ENCODE measurements around the gene MAPK8. TPM values are rescaled to one million over a fixed set of nuclear protein-coding genes. Genes with fewer than 3 reads are reported as not detected.

MAPK8 gene
- polyA plus RNA-seq, 4 donors, result 12.4 to 41.2 (median 22.3) TPM

DNA sequence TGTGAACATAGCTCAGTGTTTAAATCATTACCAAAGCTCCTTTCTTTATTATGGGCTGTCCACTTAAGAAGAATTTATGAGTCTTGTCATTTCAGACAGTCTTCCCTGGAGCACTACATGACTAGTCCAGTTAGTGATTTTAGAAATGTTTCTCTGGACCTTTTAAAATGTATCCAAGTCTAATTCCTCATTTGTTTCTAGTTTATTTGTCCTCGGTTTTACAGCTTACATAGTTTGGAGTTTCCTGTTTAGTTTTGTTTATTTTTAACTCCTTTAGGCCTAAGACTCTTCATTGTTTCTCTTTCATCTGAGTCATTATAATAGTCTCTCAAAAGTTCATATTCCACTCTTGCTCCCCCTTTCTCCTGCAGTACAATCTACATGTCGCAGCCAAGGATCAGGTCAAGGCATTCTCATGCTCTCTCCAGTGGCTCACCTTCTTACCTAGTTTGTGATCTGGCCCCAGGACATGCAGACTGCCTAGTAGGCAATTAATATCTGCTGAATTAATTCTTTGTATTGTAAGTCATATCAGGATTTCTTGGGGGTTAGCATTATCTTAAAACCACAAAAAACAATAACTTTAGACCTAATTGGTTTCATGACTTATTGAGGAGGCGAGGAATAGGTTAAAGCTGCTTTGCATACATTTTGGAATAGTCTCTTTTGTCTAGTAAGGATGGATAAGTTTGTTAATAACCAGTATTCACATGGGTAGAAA lies 93.8 kb downstream of the MAPK8 start:
- no peaks in the 10 kb centered on the region for H3K27me3 ChIP-seq (ENCODE audit: control insufficient read depth in 3 of 3, insufficient read depth in 3 of 3, low read length in 3 of 3)
- 54 to 60% (median 59%) methylated on average over 3 of the region's 3 CpGs for WGBS, 3 donors
- DNase-seq, result no peak

GRCh38 chr10:48400850-48401220 lies 94.4 kb downstream of the MAPK8 start:
- no peaks in the 10 kb centered on the region for H3K27me3 ChIP-seq (ENCODE audit: control insufficient read depth in 3 of 3, insufficient read depth in 3 of 3, low read length in 3 of 3)
- 93 to 100% (median 93%) methylated on average over 1 of the region's 1 CpG for WGBS, 3 donors
- DNase-seq (no peak), FAIRE-seq (no peak)
- H3K9me3 ChIP-seq (ENCODE audit: control insufficient read depth in 2 of 2, insufficient read depth in 1 of 2, low read depth in 1 of 2, low read length in 1 of 2), result no peaks in the 10 kb centered on the region
- no peak overlapping the region for H3K4me3 ChIP-seq (ENCODE audit: low read depth in 1 of 3, low read length in 3 of 3)
- H3K4me1 ChIP-seq (ENCODE audit: control insufficient read depth in 3 of 3, insufficient read depth in 2 of 3, low read depth in 1 of 3, low read length in 2 of 3), result no peaks in the 10 kb centered on the region
- H3K27ac ChIP-seq (ENCODE audit: low read depth in 1 of 3, low read length in 2 of 3), result no peak overlapping the region
- no peaks in the 10 kb centered on the region for H3K36me3 ChIP-seq (ENCODE audit: control insufficient read depth in 3 of 3, insufficient read depth in 2 of 3, low read depth in 1 of 3, low read length in 3 of 3)

More for the DNA sequence above, 93.8 kb downstream of the MAPK8 start:
- H3K27ac ChIP-seq (ENCODE audit: low read depth in 1 of 3, low read length in 2 of 3), result no peak overlapping the region
- no peaks in the 10 kb centered on the region for H3K4me1 ChIP-seq (ENCODE audit: control insufficient read depth in 3 of 3, insufficient read depth in 2 of 3, low read depth in 1 of 3, low read length in 2 of 3)
- H3K4me3 ChIP-seq (ENCODE audit: low read depth in 1 of 3, low read length in 3 of 3), result no peak overlapping the region
- no peaks in the 10 kb centered on the region for H3K36me3 ChIP-seq (ENCODE audit: control insufficient read depth in 3 of 3, insufficient read depth in 2 of 3, low read depth in 1 of 3, low read length in 3 of 3)
- no peaks in the 10 kb centered on the region for H3K9me3 ChIP-seq (ENCODE audit: control insufficient read depth in 2 of 2, insufficient read depth in 1 of 2, low read depth in 1 of 2, low read length in 1 of 2)
- no peak for FAIRE-seq

DNA sequence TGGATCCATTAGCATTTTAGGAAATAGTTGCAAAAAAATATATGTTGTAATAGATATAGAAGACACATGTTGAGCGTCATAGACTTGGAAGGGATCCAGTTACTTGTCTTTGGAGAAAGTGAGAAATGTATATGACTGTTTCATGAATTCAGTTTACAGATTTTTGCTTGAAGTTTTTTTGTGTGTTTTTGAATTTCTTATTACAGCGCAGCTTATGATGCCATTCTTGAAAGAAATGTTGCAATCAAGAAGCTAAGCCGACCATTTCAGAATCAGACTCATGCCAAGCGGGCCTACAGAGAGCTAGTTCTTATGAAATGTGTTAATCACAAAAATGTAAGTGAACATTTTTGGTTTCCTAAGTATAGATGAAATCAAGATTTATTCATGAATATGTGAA lies 98.2 kb downstream of the MAPK8 start:
- WGBS, 3 donors, result 92 to 98% (median 97%) methylated on average over 4 of the region's 4 CpGs
- no peaks in the 10 kb centered on the region for H3K9me3 ChIP-seq (ENCODE audit: control insufficient read depth in 2 of 2, insufficient read depth in 1 of 2, low read depth in 1 of 2, low read length in 1 of 2)
- no peaks in the 10 kb centered on the region for H3K36me3 ChIP-seq (ENCODE audit: control insufficient read depth in 3 of 3, insufficient read depth in 2 of 3, low read depth in 1 of 3, low read length in 3 of 3)
- H3K27me3 ChIP-seq (ENCODE audit: control insufficient read depth in 3 of 3, insufficient read depth in 3 of 3, low read length in 3 of 3), result no peaks in the 10 kb centered on the region
- H3K4me1 ChIP-seq (ENCODE audit: control insufficient read depth in 3 of 3, insufficient read depth in 2 of 3, low read depth in 1 of 3, low read length in 2 of 3), result no peaks in the 10 kb centered on the region
- DNase-seq (no peak), FAIRE-seq (no peak)
- H3K27ac ChIP-seq (ENCODE audit: low read depth in 1 of 3, low read length in 2 of 3), result no peak overlapping the region
- no peak overlapping the region for H3K4me3 ChIP-seq (ENCODE audit: low read depth in 1 of 3, low read length in 3 of 3)

DNA sequence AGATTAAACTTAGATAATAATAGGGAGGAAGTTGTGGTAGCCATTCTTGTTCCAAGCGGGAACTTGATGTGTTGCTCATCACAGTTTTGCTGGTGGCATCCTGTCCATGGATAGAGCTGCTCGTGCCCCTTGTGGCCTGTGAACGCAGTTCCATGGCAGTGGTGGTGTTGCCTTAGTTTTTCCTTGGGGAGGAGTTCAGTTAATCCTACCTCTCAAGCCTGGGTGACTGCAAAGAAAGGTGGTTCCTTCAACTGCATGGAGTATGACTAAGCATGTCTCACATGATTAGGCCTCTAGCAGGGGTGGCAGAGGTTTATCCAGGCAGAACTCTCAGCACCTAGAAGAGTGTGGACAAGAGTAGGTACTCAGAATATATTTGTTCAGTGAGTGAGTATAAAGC lies 99.7 kb downstream of the MAPK8 start:
- Histone ChIP-seq H3K4me3 (ENCODE audit: low read depth in 1 of 3, low read length in 3 of 3) (no peak overlapping the region), H3K27ac (ENCODE audit: low read depth in 1 of 3, low read length in 2 of 3) (no peak overlapping the region), H3K36me3 (ENCODE audit: control insufficient read depth in 3 of 3, insufficient read depth in 2 of 3, low read depth in 1 of 3, low read length in 3 of 3) (peaks cover 0 to 2% (median 0%) of the 10 kb centered on the region in 3 donors), H3K27me3 (ENCODE audit: control insufficient read depth in 3 of 3, insufficient read depth in 3 of 3, low read length in 3 of 3) (no peaks in the 10 kb centered on the region), H3K4me1 (ENCODE audit: control insufficient read depth in 3 of 3, insufficient read depth in 2 of 3, low read depth in 1 of 3, low read length in 2 of 3) (no peaks in the 10 kb centered on the region), H3K9me3 (ENCODE audit: control insufficient read depth in 2 of 2, insufficient read depth in 1 of 2, low read depth in 1 of 2, low read length in 1 of 2) (no peaks in the 10 kb centered on the region)
- no peak for DNase-seq
- WGBS, 3 donors, result 66 to 97% (median 77%) methylated on average over 3 of the region's 3 CpGs
- no peak for FAIRE-seq

GRCh38 chr10:48406658-48407057 lies 100.2 kb downstream of the MAPK8 start:
- FAIRE-seq, result no peak
- H3K27me3 ChIP-seq (ENCODE audit: control insufficient read depth in 3 of 3, insufficient read depth in 3 of 3, low read length in 3 of 3), result no peaks in the 10 kb centered on the region
- H3K4me3 ChIP-seq (ENCODE audit: low read depth in 1 of 3, low read length in 3 of 3), result no peak overlapping the region
- H3K36me3 ChIP-seq (ENCODE audit: control insufficient read depth in 3 of 3, insufficient read depth in 2 of 3, low read depth in 1 of 3, low read length in 3 of 3), result peaks cover 0 to 2% (median 0%) of the 10 kb centered on the region in 3 donors
- H3K27ac ChIP-seq (ENCODE audit: low read depth in 1 of 3, low read length in 2 of 3), result no peak overlapping the region
- no peak for DNase-seq
- no peaks in the 10 kb centered on the region for H3K4me1 ChIP-seq (ENCODE audit: control insufficient read depth in 3 of 3, insufficient read depth in 2 of 3, low read depth in 1 of 3, low read length in 2 of 3)
- peaks cover 0 to under 1% of the 10 kb centered on the region in 2 donors for H3K9me3 ChIP-seq (ENCODE audit: control insufficient read depth in 2 of 2, insufficient read depth in 1 of 2, low read depth in 1 of 2, low read length in 1 of 2)
- WGBS, 3 donors, result 90 to 91% (median 91%) methylated on average over 4 of the region's 4 CpGs

GRCh38 chr10:48410503-48410902 lies 104.0 kb downstream of the MAPK8 start:
- no peak for DNase-seq
- H3K9me3 ChIP-seq (ENCODE audit: control insufficient read depth in 2 of 2, insufficient read depth in 1 of 2, low read depth in 1 of 2, low read length in 1 of 2), result peaks cover 0 to 10% of the 10 kb centered on the region in 2 donors
- no peak overlapping the region for H3K4me3 ChIP-seq (ENCODE audit: low read depth in 1 of 3, low read length in 3 of 3)
- no peaks in the 10 kb centered on the region for H3K27me3 ChIP-seq (ENCODE audit: control insufficient read depth in 3 of 3, insufficient read depth in 3 of 3, low read length in 3 of 3)
- H3K36me3 ChIP-seq (ENCODE audit: control insufficient read depth in 3 of 3, insufficient read depth in 2 of 3, low read depth in 1 of 3, low read length in 3 of 3), result peaks cover 2 to 8% (median 5%) of the 10 kb centered on the region in 3 donors
- H3K27ac ChIP-seq (ENCODE audit: low read depth in 1 of 3, low read length in 2 of 3), result no peak overlapping the region
- WGBS, 3 donors, result 97 to 99% (median 98%) methylated on average over 6 of the region's 6 CpGs
- no peaks in the 10 kb centered on the region for H3K4me1 ChIP-seq (ENCODE audit: control insufficient read depth in 3 of 3, insufficient read depth in 2 of 3, low read depth in 1 of 3, low read length in 2 of 3)
- no peak for FAIRE-seq

DNA sequence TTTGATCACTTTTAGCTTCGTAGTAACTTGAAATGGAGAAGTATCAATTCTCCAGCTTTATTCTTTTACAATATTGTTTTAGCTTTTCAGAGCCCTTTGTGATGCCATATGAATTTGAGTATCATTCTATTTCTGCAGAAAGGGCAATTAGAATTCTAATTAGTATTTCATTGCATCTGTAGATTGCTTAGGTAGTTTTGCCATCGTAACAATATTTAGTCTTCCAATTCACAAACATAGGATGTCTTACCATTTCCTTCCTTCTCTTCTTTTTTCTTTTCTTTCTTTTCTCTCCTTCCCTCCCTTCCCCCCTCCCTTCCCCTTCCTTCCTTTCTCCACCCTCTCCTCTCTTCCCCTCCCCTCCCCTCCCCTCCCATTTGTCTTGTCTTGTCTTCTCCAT lies 105.0 kb downstream of the MAPK8 start:
- 96 to 97% (median 96%) methylated on average over 2 of the region's 2 CpGs for WGBS, 3 donors
- no peak for FAIRE-seq
- Histone ChIP-seq H3K27ac (ENCODE audit: low read depth in 1 of 3, low read length in 2 of 3) (no peak overlapping the region), H3K9me3 (ENCODE audit: control insufficient read depth in 2 of 2, insufficient read depth in 1 of 2, low read depth in 1 of 2, low read length in 1 of 2) (peaks cover 0 to 10% of the 10 kb centered on the region in 2 donors), H3K36me3 (ENCODE audit: control insufficient read depth in 3 of 3, insufficient read depth in 2 of 3, low read depth in 1 of 3, low read length in 3 of 3) (peaks cover 2 to 8% (median 5%) of the 10 kb centered on the region in 3 donors), H3K4me3 (ENCODE audit: low read depth in 1 of 3, low read length in 3 of 3) (no peak overlapping the region), H3K27me3 (ENCODE audit: control insufficient read depth in 3 of 3, insufficient read depth in 3 of 3, low read length in 3 of 3) (no peaks in the 10 kb centered on the region), H3K4me1 (ENCODE audit: control insufficient read depth in 3 of 3, insufficient read depth in 2 of 3, low read depth in 1 of 3, low read length in 2 of 3) (no peaks in the 10 kb centered on the region)
- DNase-seq, result no peak

DNA sequence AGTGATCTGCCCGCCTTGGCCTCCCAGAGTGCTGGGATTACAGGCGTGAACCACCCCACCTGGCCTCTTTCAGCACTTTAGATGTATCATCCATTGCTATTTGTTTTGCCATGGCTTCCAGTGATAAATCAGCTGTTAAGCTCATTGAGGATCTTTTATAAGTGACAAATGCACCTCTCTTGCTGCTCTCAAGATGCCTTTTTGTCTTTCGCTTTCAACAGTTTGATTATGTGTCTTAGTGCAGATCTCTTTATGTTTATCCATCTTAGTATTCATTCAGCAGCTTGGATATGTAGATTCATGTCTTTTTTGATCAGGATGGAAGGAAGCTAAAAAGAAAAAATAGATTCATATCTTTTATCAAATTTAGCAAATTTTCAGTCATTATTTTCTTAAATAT lies 105.6 kb downstream of the MAPK8 start:
- H3K9me3 ChIP-seq (ENCODE audit: control insufficient read depth in 2 of 2, insufficient read depth in 1 of 2, low read depth in 1 of 2, low read length in 1 of 2), result peaks cover 0 to 10% of the 10 kb centered on the region in 2 donors
- peaks cover 2 to 8% (median 5%) of the 10 kb centered on the region in 3 donors for H3K36me3 ChIP-seq (ENCODE audit: control insufficient read depth in 3 of 3, insufficient read depth in 2 of 3, low read depth in 1 of 3, low read length in 3 of 3)
- DNase-seq (no peak), FAIRE-seq (no peak)
- no peaks in the 10 kb centered on the region for H3K4me1 ChIP-seq (ENCODE audit: control insufficient read depth in 3 of 3, insufficient read depth in 2 of 3, low read depth in 1 of 3, low read length in 2 of 3)
- no peaks in the 10 kb centered on the region for H3K27me3 ChIP-seq (ENCODE audit: control insufficient read depth in 3 of 3, insufficient read depth in 3 of 3, low read length in 3 of 3)
- no peak overlapping the region for H3K4me3 ChIP-seq (ENCODE audit: low read depth in 1 of 3, low read length in 3 of 3)
- H3K27ac ChIP-seq (ENCODE audit: low read depth in 1 of 3, low read length in 2 of 3), result no peak overlapping the region
- WGBS, 3 donors, result 97 to 100% (median 99%) methylated on average over 3 of the region's 3 CpGs

- FAIRE-seq, result no peak
- 97 to 100% (median 99%) methylated on average over 4 of the region's 4 CpGs for WGBS, 3 donors
- no peak for DNase-seq
- no peaks in the 10 kb centered on the region for H3K27me3 ChIP-seq (ENCODE audit: control insufficient read depth in 3 of 3, insufficient read depth in 3 of 3, low read length in 3 of 3)
- peaks cover 2 to 8% (median 5%) of the 10 kb centered on the region in 3 donors for H3K36me3 ChIP-seq (ENCODE audit: control insufficient read depth in 3 of 3, insufficient read depth in 2 of 3, low read depth in 1 of 3, low read length in 3 of 3)
- H3K27ac ChIP-seq (ENCODE audit: low read depth in 1 of 3, low read length in 2 of 3), result no peak overlapping the region
- peaks cover 0 to 10% of the 10 kb centered on the region in 2 donors for H3K9me3 ChIP-seq (ENCODE audit: control insufficient read depth in 2 of 2, insufficient read depth in 1 of 2, low read depth in 1 of 2, low read length in 1 of 2)
- no peak overlapping the region for H3K4me3 ChIP-seq (ENCODE audit: low read depth in 1 of 3, low read length in 3 of 3)
- no peaks in the 10 kb centered on the region for H3K4me1 ChIP-seq (ENCODE audit: control insufficient read depth in 3 of 3, insufficient read depth in 2 of 3, low read depth in 1 of 3, low read length in 2 of 3)
Measured at GRCh38 chr10:48412933-48413332, 106.5 kb downstream of the MAPK8 start.
